K562 (cell line): ENCODE measurements around the gene METTL25B. TPM values are rescaled to one million over a fixed set of nuclear protein-coding genes. Genes with fewer than 3 reads are reported as not detected.
A peak's percentile ranks its signal among the peaks of the same experiment; 100 is the strongest.

ENCODE experiments used
- ARID4B ChIP-seq: sonication (generic); formaldehyde crosslinking; IDR thresholded peaks from 2 replicates; pipeline ENCODE4 v1.8.0; 2022; ENCODE audit warnings: mild to moderate bottlenecking, missing genetic modification reagents
- ATF4 ChIP-seq: fragments of 450-650 bp; formaldehyde crosslinking; IDR thresholded peaks from 2 replicates; pipeline ENCODE4 v1.4.0; 2022; ENCODE audit warnings: mild to moderate bottlenecking, moderate library complexity
- BRD9 ChIP-seq: fragments of 450-650 bp; IDR thresholded peaks from 2 replicates; pipeline ENCODE4 v1.6.1; 2018; ENCODE audit warnings: low read depth; ENCODE audit not compliant: partially characterized antibody
- CC2D1A ChIP-seq: fragments of 450-650 bp; IDR thresholded peaks from 2 replicates; pipeline ENCODE4 v1.6.1; 2017; ENCODE audit warnings: mild to moderate bottlenecking
- CHAMP1 ChIP-seq: fragments of 450-650 bp; IDR thresholded peaks from 2 replicates; pipeline ENCODE4 v1.6.1; 2016; ENCODE audit warnings: mild to moderate bottlenecking
- CREBBP ChIP-seq: IDR thresholded peaks from one replicate; pipeline ENCODE4 v1.6.1; 2012; ENCODE audit warnings: low read depth, mild to moderate bottlenecking, control low read depth, inconsistent platforms, low read length
- HSF4 ChIP-seq: fragments of 250-450 bp; sonication (Bioruptor Pico); IDR thresholded peaks from 2 replicates; pipeline ENCODE4 v2.1.2; 2022; ENCODE audit warnings: mild to moderate bottlenecking, moderate library complexity, borderline replicate concordance
- NFATC3 ChIP-seq: fragments of 450-650 bp; IDR thresholded peaks from 2 replicates; pipeline ENCODE4 v1.6.1; 2017; ENCODE audit warnings: mild to moderate bottlenecking
- NRF1 ChIP-seq, 2 experiments: fragments of 450-650 bp; IDR thresholded peaks in 1 of 2; conservative IDR thresholded peaks in 1 of 2; 2 replicates each; pipeline ENCODE4 v1.6.1; 2014; ENCODE audit warnings: mild to moderate bottlenecking in 2 of 2
- RAD51 ChIP-seq: fragments of 450-650 bp; IDR thresholded peaks from 2 replicates; pipeline ENCODE4 v1.7.1; 2016; ENCODE audit warnings: low read depth, mild to moderate bottlenecking, borderline replicate concordance
- SMAD4 ChIP-seq: fragments of 250-450 bp; sonication (Bioruptor Pico); conservative IDR thresholded peaks from 2 replicates; pipeline ENCODE4 v1.8.0; 2021; ENCODE audit warnings: inconsistent platforms, mild to moderate bottlenecking, moderate library complexity
- TAL1 ChIP-seq: fragments of 450-650 bp; IDR thresholded peaks from 2 replicates; pipeline ENCODE4 v1.6.1; 2016; ENCODE audit warnings: mild to moderate bottlenecking
- TCF3 ChIP-seq: sonication (generic); formaldehyde crosslinking; IDR thresholded peaks from 2 replicates; pipeline ENCODE4 v1.4.0; 2020; ENCODE audit warnings: mild to moderate bottlenecking, missing genetic modification reagents
- THRAP3 ChIP-seq: fragments of 450-650 bp; IDR thresholded peaks from 2 replicates; pipeline ENCODE4 v1.6.1; 2016; ENCODE audit warnings: mild to moderate bottlenecking, inconsistent platforms, borderline replicate concordance
- ZNF551 ChIP-seq: fragments of 250-450 bp; sonication (Bioruptor Pico); IDR thresholded peaks from 2 replicates; pipeline ENCODE4 v1.5.0; 2021; ENCODE audit warnings: mild to moderate bottlenecking, moderate library complexity
- ZNF764 ChIP-seq: fragments of 250-450 bp; sonication (Bioruptor Pico); IDR thresholded peaks from 2 replicates; pipeline ENCODE4 v1.4.0; 2020; ENCODE audit warnings: low read depth, mild to moderate bottlenecking, moderate library complexity
- polyA plus RNA-seq, 8 experiments: library from polyadenylated mRNA; depleted of rRNA in 4 of 8; stranded (reverse) in 5 of 8; unstranded in 3 of 8; fragments of >200 nt; fragmentation: Nextera tagmentation in 2 of 8; fragmentation: Illumina TruSeq in 1 of 8; extraction: Ambion mirVana in 2 of 8; extraction: Trizol in 1 of 8; gene quantifications; 2 replicates each; pipeline versions ENCODE4 v1.2.1 to v1.2.3, GENCODE V29; 2011 to 2014; ENCODE audit warnings: inconsistent platforms in 1 of 8, missing spikeins in 1 of 8
- total RNA-seq, 7 experiments: library from RNA; depleted of rRNA in 6 of 7; stranded (reverse); fragments of >200 nt in 6 of 7; fragmentation: Illumina TruSeq in 2 of 7; extraction: Trizol in 2 of 7; gene quantifications; 2 replicates each; pipeline versions ENCODE4 v1.2.1 to v1.2.3, GENCODE V29; 2011 to 2021; ENCODE audit warnings: low replicate concordance in 1 of 7
- TF ChIP-seq, protein P1 (sequence below): fragments of 450-650 bp; IDR thresholded peaks from 2 replicates; pipeline ENCODE4 v1.6.1; 2018; ENCODE audit warnings: mild to moderate bottlenecking, low read depth; ENCODE audit not compliant: partially characterized antibody

Gene METTL25B
- total and polyA plus RNA-seq, 9 of the 15 experiments (the other 6 are each of a cell fraction or from before 2014, with no cell fraction given), result 7.7 to 48.3 (median 33.1) TPM

DNA sequence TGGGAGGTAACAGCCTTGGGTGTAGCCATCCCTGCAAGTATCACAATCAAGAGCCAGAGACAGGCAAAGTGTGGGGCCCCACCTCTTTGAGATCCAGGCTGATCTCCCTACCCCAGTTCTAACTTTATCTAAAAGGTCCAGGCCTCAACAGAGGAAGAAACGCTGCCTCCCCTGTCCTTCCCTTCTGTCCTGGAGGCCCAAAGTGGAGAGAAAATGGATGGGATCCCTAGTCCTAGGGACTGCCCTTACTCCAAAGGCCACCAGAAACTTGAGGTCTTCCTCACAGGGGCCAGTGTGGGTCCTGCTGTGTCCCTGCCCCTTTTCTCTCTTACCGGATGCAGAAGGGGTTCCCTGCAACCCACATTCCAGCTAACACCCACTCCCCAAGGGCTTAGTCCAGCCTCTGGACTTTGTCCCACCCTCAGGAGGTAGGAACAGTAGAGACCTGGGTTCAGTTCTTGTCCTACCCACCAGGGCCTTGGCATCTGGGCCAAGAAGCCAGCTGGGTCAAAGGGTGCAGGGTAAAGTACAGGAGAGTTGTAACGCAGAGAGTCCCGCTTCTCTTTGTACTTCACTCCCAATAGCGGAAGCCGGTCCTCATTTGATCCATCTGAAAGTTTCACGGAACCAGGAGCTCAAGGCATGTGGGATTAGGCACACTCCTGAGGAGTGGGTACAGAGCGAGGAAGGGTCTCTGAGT, 21.3 kb downstream of the METTL25B start (continued):
- TF ChIP-seq SMAD4 (CRISPR knock-in tag) (no peak), NRF1 (conservative IDR thresholded peaks at IDR 0.05 in 1 of 2, IDR thresholded peaks at IDR 0.05 in 1 of 2) (no peak), ATF4 (CRISPR knock-in tag) (no peak), CREBBP (no peak), CC2D1A (no peak), TAL1 (peak; percentile 44; the same call in 1 of the 2 replicates), THRAP3 (no peak), ZNF551 (CRISPR knock-in tag) (no peak), HSF4 (CRISPR knock-in tag) (no peak), RAD51 (no peak), NFATC3 (no peak), ARID4B (CRISPR knock-in tag) (no peak), ZNF764 (CRISPR knock-in tag) (no peak), CHAMP1 (no peak), BRD9 (no peak), TCF3 (CRISPR knock-in tag) (peak; percentile 66)
- TF ChIP-seq, protein P1, sequence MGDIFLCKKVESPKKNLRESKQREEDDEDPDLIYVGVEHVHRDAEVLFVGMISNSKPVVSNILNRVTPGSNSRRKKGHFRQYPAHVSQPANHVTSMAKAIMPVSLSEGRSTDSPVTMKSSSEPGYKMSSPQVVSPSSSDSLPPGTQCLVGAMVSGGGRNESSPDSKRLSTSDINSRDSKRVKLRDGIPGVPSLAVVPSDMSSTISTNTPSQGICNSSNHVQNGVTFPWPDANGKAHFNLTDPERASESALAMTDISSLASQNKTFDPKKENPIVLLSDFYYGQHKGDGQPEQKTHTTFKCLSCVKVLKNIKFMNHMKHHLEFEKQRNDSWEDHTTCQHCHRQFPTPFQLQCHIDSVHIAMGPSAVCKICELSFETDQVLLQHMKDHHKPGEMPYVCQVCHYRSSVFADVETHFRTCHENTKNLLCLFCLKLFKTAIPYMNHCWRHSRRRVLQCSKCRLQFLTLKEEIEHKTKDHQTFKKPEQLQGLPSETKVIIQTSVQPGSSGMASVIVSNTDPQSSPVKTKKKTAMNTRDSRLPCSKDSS, result no peak
